GM10248 (cell line): ENCODE data around the gene MARK2.

Experiments used
- CTCF ChIA-PET: fragments of 300-600 bp; sonication (Branson Sonifier 250); formaldehyde crosslinking; extraction: SDS; loops from one replicate; lab custom pipeline; 2021; ENCODE audit warnings: antibody characterized with exemption; lab: Yijun Ruan, JAX
- POLR2A ChIA-PET: fragments of 350-650 bp; sonication (Branson Sonifier 250); formaldehyde crosslinking; extraction: SDS; loops from one replicate; lab custom pipeline; 2020; ENCODE audit warnings: antibody characterized with exemption; lab: Yijun Ruan, JAX
- DNase-seq: peaks from one replicate; pipeline ENCODE4 v3.0.0; 2012; ENCODE audit errors: extremely low spot score
- TF ChIP-seq, protein P1 (sequence below): IDR thresholded peaks from 2 replicates; pipeline ENCODE4 v1.5.1; 2012; ENCODE audit warnings: mild to moderate bottlenecking, low read depth; ENCODE audit errors: extremely low read depth, missing control alignments, control extremely low read depth

MARK2 gene

GRCh38 chr11:63915961-63916836 lies 77.3 kb downstream of the MARK2 start:
- POLR2A ChIA-PET: interaction anchor here (0.6 kb wide), 2 partner anchors 18 to 23 kb away, joined by 3 to 4 read pairs; partner anchors contain the start of gene NAA40
- TF ChIP-seq, protein P1, sequence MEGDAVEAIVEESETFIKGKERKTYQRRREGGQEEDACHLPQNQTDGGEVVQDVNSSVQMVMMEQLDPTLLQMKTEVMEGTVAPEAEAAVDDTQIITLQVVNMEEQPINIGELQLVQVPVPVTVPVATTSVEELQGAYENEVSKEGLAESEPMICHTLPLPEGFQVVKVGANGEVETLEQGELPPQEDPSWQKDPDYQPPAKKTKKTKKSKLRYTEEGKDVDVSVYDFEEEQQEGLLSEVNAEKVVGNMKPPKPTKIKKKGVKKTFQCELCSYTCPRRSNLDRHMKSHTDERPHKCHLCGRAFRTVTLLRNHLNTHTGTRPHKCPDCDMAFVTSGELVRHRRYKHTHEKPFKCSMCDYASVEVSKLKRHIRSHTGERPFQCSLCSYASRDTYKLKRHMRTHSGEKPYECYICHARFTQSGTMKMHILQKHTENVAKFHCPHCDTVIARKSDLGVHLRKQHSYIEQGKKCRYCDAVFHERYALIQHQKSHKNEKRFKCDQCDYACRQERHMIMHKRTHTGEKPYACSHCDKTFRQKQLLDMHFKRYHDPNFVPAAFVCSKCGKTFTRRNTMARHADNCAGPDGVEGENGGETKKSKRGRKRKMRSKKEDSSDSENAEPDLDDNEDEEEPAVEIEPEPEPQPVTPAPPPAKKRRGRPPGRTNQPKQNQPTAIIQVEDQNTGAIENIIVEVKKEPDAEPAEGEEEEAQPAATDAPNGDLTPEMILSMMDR: peak; percentile 41
- no peak for DNase-seq
- CTCF ChIA-PET: interaction anchor here (1.2 to 2.4 kb wide), 3 partner anchors 30 to 80 kb away, joined by 4 to 9 read pairs (median 5); no protein-coding TSS in a partner anchor

GRCh38 chr11:63916837-63917691 lies 78.2 kb downstream of the MARK2 start, which contains the start of gene RCOR2:
RCOR2 (minus strand) TSS chr11:63917164; CDS start chr11:63916456, 708 bp downstream.
- TF ChIP-seq, protein P1: no peak
- ChIA-PET CTCF (interaction anchor here (1.2 to 2.4 kb wide), 4 partner anchors 11 to 80 kb away, joined by 3 to 9 read pairs (median 5); no protein-coding TSS in a partner anchor), POLR2A (interaction anchor here (0.6 kb wide), 2 partner anchors 19 to 22 kb away, joined by 3 to 4 read pairs; partner anchors contain the start of gene NAA40)
- DNase-seq: peak; percentile 85

GRCh38 chr11:63917692-63918506 lies 79.0 kb downstream of the MARK2 start:
- ChIA-PET CTCF (interaction anchor here (1.2 to 2.4 kb wide), 4 partner anchors 11 to 81 kb away, joined by 3 to 9 read pairs (median 5); no protein-coding TSS in a partner anchor), POLR2A (interaction anchor here (0.6 kb wide), 1 partner anchor 101 kb away, joined by 3 read pairs; no protein-coding TSS in a partner anchor)
- TF ChIP-seq, protein P1: no peak
- no peak for DNase-seq

DNA sequence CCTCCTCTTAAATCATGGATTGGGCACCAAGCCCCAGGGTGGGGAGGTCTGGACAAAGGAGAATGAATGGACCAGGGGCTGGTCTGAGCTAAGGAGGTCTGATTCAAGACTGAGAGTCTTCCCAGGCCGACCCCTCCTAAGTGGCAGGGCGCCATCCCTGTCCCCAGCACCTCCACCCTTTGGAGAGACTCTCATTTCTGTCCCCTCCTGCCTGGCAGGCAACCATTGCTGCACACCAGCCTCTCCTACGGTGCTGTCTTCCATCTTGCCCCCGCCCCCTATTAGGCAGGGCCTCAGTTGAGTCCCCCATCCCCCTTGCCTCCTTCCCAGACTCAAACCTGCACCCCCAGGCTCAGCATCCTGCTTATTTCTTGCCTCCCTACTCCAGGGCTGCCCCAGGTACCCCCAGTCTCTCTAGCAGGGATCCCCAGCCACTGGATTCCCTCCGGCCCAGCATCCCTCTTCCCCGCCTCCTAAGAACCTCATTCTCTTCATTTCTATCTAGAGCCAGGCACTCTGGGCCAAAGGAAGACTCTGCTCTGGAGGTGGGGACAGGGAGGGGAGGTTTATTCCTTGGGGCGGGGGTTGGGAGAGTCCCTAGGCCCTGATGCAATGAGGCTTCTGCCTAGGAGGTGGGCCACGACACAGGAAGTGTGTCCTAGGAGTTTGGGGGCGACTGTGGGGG lies 79.7 kb downstream of the MARK2 start:
- POLR2A ChIA-PET: interaction anchor here (0.6 kb wide), 2 partner anchors 32 to 102 kb away, joined by 3 read pairs; no protein-coding TSS in a partner anchor
- CTCF ChIA-PET: interaction anchor here (1.7 to 2.4 kb wide), 2 partner anchors 12 to 81 kb away, joined by 6 to 9 read pairs; no protein-coding TSS in a partner anchor
- no peak for DNase-seq
- TF ChIP-seq, protein P1: no peak

DNA sequence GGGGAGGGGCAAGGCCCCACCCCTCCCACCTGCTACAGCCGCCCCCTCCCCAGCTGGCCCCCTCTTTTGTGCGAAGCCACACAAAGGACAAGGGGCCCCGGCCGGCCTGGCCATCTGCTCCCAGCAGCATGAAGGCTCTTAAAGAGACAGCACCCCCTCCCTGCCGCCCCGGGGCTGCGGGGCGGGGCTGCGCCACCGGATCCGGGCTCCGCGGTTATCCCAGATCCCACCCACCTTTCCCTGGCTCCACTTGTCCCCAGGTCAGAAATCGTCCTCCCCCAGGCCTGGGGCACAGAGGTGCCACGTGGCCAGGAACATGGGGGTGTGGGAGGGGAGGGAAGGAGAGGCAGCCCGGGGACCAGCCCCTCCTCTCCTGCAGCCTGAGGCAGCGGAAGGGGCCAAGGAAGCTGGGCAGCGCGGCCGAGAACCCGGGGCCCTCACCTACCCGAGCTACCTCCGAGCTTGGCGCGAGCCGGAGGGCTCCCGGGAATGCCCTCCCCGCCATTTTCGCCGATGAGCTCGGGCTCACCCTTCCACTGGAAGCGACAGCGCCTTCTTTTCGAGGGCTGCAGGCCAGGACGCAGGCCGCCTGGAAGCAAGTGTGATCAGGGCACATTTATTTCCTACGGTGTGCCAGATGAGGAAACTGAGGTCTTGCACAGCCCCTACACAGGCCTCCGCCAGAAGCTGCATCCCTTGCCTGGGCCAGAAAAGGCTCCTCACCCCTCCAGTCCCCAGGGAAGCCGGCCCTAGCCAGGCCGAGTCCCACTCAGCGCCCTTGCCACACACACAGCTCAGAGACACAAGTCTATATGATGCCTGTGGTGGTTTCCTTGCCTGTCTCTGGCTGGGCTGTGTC lies 80.6 kb downstream of the MARK2 start:
- CTCF ChIA-PET: interaction anchor here (0.7 to 5.0 kb wide), 10 partner anchors 10 to 152 kb away, joined by 3 to 27 read pairs (median 8); partner anchors contain the start of genes NAA40 and ZFTA
- POLR2A ChIA-PET: interaction anchor here (0.6 kb wide), 1 partner anchor 33 kb away, joined by 3 read pairs; no protein-coding TSS in a partner anchor
- TF ChIP-seq, protein P1: no peak
- no peak for DNase-seq
